CD4-positive, alpha-beta T cell treated with Interleukin-4 for 4 hours (primary cell): ENCODE measurements around the gene COL4A4.

ENCODE experiments used
- DNase-seq: peaks from one replicate; pipeline ENCODE4 v3.0.0-alpha.2; 2020

COL4A4 gene

DNA sequence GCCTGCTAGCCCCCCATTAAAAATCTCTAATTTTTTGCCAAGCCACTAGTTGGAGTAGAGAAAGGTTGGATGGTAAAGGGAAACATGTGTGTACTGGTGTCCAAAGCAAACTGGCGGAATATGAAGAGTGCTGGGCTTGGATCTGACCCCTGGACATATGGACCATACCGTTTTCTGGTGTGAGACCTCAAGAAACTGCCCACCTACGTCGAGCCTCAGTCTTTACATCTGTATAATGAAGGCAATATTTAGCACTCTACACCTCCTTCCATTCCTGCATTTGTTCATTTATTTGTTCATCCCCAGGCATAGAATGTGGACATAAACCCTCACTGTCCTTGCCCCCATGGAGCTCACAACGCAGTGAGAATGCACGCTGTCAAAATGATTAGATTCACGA, 185.7 kb downstream of the COL4A4 start:
- DNase-seq: no peak

DNA sequence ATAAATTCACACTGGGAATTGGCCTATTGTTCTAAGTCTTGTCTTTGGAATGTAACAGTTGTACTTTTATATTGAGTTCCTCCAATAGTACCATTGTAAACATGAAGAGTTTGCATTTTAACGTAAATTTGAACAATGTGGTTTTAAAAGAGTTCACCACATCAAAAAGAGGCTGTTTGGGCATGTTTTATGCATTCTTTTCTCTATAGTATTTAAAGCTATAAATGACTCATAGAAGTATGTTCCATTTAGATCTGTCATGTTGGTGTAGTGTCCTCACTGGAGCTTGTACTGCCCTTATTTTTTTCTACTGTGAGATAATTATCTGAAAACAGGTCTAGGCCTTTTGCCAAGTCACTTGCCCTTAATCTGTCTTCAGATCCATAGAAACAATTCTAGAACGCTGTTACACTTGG, 186.2 kb downstream of the COL4A4 start:
- no peak for DNase-seq

DNA sequence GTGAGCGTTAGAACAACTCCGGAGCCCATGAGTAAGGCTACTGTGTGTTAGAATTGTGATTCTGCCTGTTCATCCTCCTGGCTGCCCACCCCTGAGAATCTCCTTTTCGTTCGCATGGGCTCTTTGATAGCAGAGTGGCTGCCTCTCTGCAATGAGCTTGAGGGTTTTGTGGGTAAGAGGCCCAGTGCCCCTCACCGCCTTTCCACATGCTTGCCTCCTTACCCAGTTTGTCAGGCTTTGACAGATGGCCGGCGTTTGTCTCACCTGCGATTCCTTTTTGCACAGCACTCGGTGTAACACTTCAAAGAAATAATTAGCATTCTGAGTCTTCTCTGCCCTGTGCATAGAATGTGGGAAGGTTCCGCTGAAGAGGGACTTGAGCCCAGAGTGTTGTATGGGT, 190.2 kb downstream of the COL4A4 start:
- DNase-seq: no peak

GRCh38 chr2:226971770-226972169, 192.2 kb downstream of the COL4A4 start:
- no peak for DNase-seq

DNA sequence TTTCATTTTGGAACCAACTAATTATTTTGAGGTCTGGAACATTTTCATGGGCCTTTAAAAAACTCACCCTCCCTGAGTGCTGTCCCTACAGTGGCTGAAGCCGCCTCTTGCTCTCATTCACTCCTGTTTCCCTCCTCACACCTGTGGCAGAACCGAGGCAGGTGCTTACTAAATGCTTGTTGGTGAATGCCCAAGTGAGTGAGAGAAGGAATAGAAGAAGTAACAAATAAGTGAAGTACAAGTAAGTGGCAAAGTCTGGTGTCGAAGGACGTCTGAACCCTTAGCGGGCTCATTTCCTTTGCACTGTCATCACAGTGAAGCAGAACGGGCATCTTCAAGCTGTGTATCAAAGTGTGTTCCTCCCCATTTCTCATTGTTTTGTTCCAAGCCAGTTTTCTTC, 192.9 kb downstream of the COL4A4 start:
- no peak for DNase-seq

- no peak for DNase-seq
Observed at GRCh38 chr2:226970362-226970761, 193.6 kb downstream of the COL4A4 start.

GRCh38 chr2:226969417-226970080, 194.5 kb downstream of the COL4A4 start:
- DNase-seq: no peak

DNA sequence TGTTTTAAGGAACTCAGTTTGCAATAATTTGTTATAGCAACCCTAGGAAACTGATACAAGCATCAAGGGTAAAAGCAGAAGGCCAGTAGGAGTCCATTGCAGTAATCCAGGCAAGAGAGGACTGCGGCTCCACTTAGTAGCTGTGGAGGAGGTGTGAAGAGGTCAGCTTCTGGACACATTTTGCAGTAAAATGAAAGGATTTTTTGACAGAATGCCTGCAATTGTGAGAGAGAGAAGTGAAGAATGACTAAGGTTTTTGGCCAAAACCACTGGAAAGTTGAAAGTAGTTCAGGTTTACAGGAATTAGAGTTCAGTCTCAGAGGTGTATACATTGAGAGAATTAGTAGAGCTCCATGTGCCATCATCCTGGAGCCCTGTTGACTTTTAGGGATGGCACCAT, 198.6 kb downstream of the COL4A4 start:
- no peak for DNase-seq

DNA sequence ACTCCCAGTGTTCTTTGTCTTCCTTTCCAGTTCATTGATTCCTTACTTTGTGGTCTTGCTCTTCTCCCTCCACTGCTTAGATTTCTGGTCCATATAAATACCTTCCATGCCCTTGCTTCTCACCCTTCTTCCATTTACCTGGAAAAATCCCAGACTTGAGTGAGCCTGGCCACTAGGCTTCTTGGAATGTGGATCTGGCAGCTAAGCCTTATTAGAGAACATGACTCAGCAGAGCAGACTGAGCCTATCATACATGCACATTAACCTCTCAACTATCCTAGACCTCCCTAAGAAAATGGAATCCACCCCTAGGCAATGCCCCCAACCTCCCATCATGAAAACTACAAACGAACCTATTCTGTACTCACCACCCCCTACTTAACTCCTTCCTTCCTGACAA, 200.5 kb downstream of the COL4A4 start:
- no peak for DNase-seq

- no peak for DNase-seq
Observed at GRCh38 chr2:226962176-226962773, 201.7 kb downstream of the COL4A4 start.

DNA sequence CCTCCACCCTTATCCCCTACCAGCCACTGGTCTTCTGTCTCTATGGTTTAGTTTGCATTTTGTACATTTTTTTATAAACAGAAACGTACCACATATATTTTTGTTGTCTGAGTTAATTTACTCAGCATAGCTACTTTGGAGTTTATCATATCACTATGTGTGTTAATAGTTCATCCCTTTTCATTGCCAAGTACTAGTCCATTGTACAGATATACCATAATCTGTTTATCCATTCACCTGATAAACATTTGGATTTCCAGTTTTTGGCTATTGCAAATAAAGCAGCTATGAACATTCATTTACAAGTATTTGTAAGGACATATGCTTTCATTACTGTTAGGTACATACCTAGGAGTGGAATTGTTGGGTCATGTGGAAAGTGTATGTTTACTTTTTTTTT, 204.6 kb downstream of the COL4A4 start:
- no peak for DNase-seq

DNA sequence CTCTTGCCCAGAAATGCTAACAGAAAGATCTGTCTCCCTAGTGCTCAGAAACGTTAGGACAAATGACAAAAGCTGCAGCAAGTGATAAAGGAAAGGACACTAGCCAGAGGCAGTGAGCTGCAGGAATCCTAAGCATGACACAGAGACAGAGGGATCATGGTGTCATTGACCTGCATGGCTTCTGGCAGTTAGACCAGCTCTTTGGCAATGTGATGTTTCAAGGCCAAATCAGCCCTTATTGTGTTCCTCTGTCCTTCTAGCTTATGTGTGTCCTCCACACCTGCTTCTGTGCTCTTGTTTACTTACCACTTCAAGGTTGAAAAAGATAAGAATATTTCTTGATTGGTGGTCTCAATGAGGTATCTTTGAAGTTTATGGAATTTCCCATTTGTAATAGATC, 207.3 kb downstream of the COL4A4 start:
- DNase-seq: no peak

DNA sequence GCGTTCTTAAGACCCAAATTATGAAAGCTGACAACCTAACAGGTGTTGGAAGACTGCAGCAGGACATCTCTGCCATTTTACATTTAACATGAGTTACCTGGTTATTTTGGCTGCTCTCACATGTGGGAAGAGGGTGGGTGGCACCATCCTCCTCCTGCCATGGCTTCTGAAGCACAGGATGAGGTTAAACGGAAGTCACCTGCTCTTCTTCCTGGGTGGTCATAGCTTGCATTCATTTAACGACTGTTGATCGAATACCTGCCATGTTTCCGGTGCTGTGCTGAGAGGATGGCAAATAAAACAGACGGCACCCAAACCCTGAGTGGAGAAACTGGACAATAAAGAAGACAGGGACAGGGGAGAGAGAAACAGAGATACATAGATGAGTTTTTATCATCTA, 210.2 kb downstream of the COL4A4 start:
- no peak for DNase-seq

DNA sequence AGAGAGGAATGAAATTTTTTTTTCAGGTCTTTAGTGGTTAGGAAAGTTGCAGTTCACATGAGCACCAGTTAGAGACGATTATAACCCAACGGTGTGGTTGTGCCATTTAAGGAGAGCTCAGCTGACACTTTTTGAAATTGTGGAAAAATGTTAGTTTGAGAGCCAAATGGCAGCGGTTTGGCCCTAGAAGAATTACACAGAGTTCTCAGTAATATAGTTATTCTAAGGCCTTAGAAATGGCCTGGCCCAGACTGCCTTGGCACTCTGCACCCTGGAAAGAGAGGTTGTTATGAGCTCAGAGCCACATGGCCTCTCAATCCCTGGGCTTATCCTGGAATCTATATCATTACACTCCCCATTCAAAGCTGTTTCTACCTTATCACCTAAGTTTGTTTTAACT, 210.8 kb downstream of the COL4A4 start:
- DNase-seq: no peak
